ENCODE data around the gene PDZD8. TPM values are rescaled to one million over a fixed set of nuclear protein-coding genes. Genes with fewer than 3 reads are reported as not detected.
A peak's percentile ranks its signal among the peaks of the same experiment; 100 is the strongest.

The PDZD8 gene
- total and polyA plus RNA-seq, 8 donors: 4.6 to 55.9 (median 39.9) TPM

DNA sequence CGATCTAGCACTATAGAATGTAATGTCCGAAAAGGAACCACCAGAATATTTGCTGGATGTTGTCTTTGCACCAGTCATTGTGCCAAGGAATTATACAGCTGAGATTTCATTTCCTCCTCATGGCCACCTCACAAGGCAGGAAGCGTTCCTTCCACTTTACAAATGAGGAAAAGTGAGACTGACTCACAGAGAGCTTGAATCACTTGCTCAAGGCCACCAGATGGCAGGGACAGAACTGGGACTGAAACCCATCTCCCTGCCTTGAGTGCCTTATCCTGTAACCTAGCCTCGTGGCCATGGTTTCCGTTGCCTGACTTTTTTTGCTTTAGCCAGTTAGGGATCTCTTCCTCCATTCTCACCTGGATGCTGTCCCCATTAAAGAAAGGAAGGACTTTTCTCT lies 44.7 kb upstream of the PDZD8 start:
- 73 to 78% methylated on average over 5 of the region's 5 CpGs for WGBS, 2 donors
- Histone ChIP-seq H3K27me3 (no peaks in the 10 kb centered on the region), H3K9me3 (no peaks in the 10 kb centered on the region), H3K4me1 (no peaks in the 10 kb centered on the region), H3K36me3 (no peaks in the 10 kb centered on the region), H3K27ac (no peak overlapping the region), H3K4me3 (no peak overlapping the region)
- intact Hi-C loops (cut with DNase I): no loop called here
- FAIRE-seq: no peak
- DNase-seq: no peak
- no peak for TF ChIP-seq CTCF (IDR thresholded peaks at IDR 0.05)
- ATAC-seq: peak in 1 of 4 donors; percentile 49

DNA sequence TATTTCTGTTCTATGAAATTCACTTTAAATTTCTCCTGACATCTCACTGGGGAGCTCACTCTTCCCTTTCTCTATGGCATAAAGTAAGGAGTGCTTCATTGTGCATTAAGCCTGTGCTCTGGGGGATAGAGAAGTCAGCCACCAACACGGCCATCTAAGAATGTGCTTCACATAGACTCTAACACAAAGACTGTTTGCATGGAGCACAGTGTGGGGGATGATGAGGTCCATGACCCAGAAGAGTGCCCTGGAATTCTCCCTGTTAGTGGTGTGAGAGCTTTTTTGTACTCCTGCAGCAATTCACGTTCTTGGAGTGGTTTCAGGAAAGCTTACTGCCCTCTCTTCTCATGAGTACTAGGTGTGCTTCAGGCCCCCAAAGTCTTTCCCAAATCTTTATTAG lies 43.9 kb upstream of the PDZD8 start:
- Histone ChIP-seq H3K9me3 (no peaks in the 10 kb centered on the region), H3K27ac (no peak overlapping the region), H3K36me3 (no peaks in the 10 kb centered on the region), H3K4me3 (no peak overlapping the region), H3K4me1 (no peaks in the 10 kb centered on the region), H3K27me3 (no peaks in the 10 kb centered on the region)
- no peak for ATAC-seq
- no peak for DNase-seq
- FAIRE-seq: no peak
- intact Hi-C loops (cut with DNase I): no loop called here
- no peak for TF ChIP-seq CTCF (IDR thresholded peaks at IDR 0.05)
- WGBS, 2 donors: 63 to 89% methylated on average over 2 of the region's 2 CpGs

DNA sequence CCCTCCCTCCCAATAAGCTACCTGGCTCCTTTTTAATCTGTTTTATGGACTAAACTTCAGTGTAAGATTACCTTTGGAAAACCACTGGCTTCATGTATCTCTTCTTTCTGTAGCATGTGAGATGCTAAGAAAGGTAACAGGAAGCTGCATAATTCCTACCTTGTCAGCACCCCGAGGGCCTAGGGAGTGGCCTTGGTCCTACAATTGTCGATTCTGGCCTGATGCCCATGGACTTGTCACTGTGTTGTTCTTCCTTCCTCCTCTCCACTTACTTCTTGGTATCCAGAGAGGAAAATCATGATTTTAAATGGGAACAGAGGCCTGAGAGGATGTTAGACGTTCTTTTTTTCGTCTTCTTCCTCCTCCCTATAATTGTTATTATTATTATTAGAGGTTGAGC lies 42.9 kb upstream of the PDZD8 start:
- no peak for TF ChIP-seq CTCF (IDR thresholded peaks at IDR 0.05)
- Histone ChIP-seq H3K4me3 (no peak overlapping the region), H3K4me1 (no peaks in the 10 kb centered on the region), H3K27ac (no peak overlapping the region), H3K9me3 (no peaks in the 10 kb centered on the region), H3K36me3 (no peaks in the 10 kb centered on the region), H3K27me3 (no peaks in the 10 kb centered on the region)
- FAIRE-seq (no peak), ATAC-seq (peak in 1 of 4 donors; percentile 47), DNase-seq (no peak)
- 51% methylated on average over 4 of the region's 4 CpGs for WGBS, 2 donors
- intact Hi-C loops (cut with DNase I): no loop called here

GRCh38 chr10:117417196-117417595 lies 42.0 kb upstream of the PDZD8 start:
- no peaks in the 10 kb centered on the region for H3K4me1 ChIP-seq
- ATAC-seq: no peak
- TF ChIP-seq CTCF (IDR thresholded peaks at IDR 0.05): no peak
- WGBS, 2 donors: 74 to 75% methylated on average over 3 of the region's 3 CpGs
- no peaks in the 10 kb centered on the region for H3K36me3 ChIP-seq
- FAIRE-seq: no peak
- no peak overlapping the region for H3K27ac ChIP-seq
- H3K27me3 ChIP-seq: no peaks in the 10 kb centered on the region
- no peak overlapping the region for H3K4me3 ChIP-seq
- intact Hi-C loops (cut with DNase I): no loop called here
- no peaks in the 10 kb centered on the region for H3K9me3 ChIP-seq
- DNase-seq: no peak

GRCh38 chr10:117413928-117414618 lies 38.8 kb upstream of the PDZD8 start:
- WGBS, 2 donors: 0 to 5% methylated on average over 1 of the region's 1 CpG
- FAIRE-seq (no peak), ATAC-seq (no peak), DNase-seq (no peak)
- H3K9me3 ChIP-seq: no peaks in the 10 kb centered on the region
- no peak overlapping the region for H3K4me3 ChIP-seq
- H3K27ac ChIP-seq: no peak overlapping the region
- no peaks in the 10 kb centered on the region for H3K36me3 ChIP-seq
- H3K4me1 ChIP-seq: no peaks in the 10 kb centered on the region
- intact Hi-C loops (cut with DNase I): no loop called here
- TF ChIP-seq CTCF (IDR thresholded peaks at IDR 0.05): no peak
- H3K27me3 ChIP-seq: no peaks in the 10 kb centered on the region

Measured in pancreas (tissue), 10 donors.